Neuronal stem cell (in vitro differentiated cells): ENCODE measurements around the gene CHMP4A.

Source experiments
- DNase-seq: peaks from one replicate; pipeline ENCODE4 v3.0.0-alpha.2; 2013; ENCODE audit warnings: low spot score
- H2AFZ ChIP-seq: one replicate; pipeline ENCODE4 v1.6.1; 2013; ENCODE audit warnings: mild to moderate bottlenecking, low read length, inconsistent platforms
- H2AK5ac ChIP-seq: 2 replicates; pipeline ENCODE4 v1.6.1; 2013; ENCODE audit warnings: low read depth, mild to moderate bottlenecking, inconsistent platforms, low read length, moderate library complexity, mixed read lengths
- H2BK120ac ChIP-seq: 2 replicates; pipeline ENCODE4 v1.6.1; 2013; ENCODE audit warnings: low read depth, mild to moderate bottlenecking, inconsistent platforms, low read length, moderate library complexity, mixed read lengths
- H2BK12ac ChIP-seq: one replicate; pipeline ENCODE4 v1.6.1; 2013; ENCODE audit warnings: low read length, inconsistent platforms
- H2BK15ac ChIP-seq: 2 replicates; pipeline ENCODE4 v1.6.1; 2013; ENCODE audit warnings: mild to moderate bottlenecking, low read length, inconsistent platforms, mixed read lengths
- H2BK5ac ChIP-seq: one replicate; pipeline ENCODE4 v1.6.1; 2013; ENCODE audit warnings: inconsistent platforms, mild to moderate bottlenecking, low read length, moderate library complexity
- H3K14ac ChIP-seq: one replicate; pipeline ENCODE4 v1.6.1; 2013; ENCODE audit warnings: low read length, inconsistent platforms
- H3K18ac ChIP-seq: 2 replicates; pipeline ENCODE4 v1.6.1; 2013; ENCODE audit warnings: low read length, inconsistent platforms
- H3K23ac ChIP-seq: 2 replicates; pipeline ENCODE4 v1.6.1; 2013; ENCODE audit warnings: low read depth, mild to moderate bottlenecking, mixed read lengths, low read length, inconsistent platforms; ENCODE audit not compliant: poor library complexity
- H3K27ac ChIP-seq: replicated peaks from 3 replicates; pipeline ENCODE4 v1.5.1; 2013; ENCODE audit warnings: low read length, inconsistent platforms
- H3K27me3 ChIP-seq, 3 experiments: 2 replicates each; pipeline ENCODE4 v1.6.1; 2013; ENCODE audit warnings: low read length in 3 of 3, mild to moderate bottlenecking in 2 of 3, inconsistent platforms in 1 of 3, low read depth in 1 of 3, mixed read lengths in 1 of 3, moderate library complexity in 1 of 3; ENCODE audit not compliant: control insufficient read depth in 3 of 3, insufficient read depth in 3 of 3
- H3K36me3 ChIP-seq, 2 donors: replicated peaks in 1 of 2; 2 replicates each; pipeline ENCODE4 v1.6.1; 2013; ENCODE audit warnings: low read length in 2 of 2; ENCODE audit not compliant: control insufficient read depth in 2 of 2, insufficient read depth in 2 of 2
- H3K4ac ChIP-seq: 2 replicates; pipeline ENCODE4 v1.6.1; 2013; ENCODE audit warnings: inconsistent platforms, mild to moderate bottlenecking, low read length, moderate library complexity
- H3K4me1 ChIP-seq, 2 donors: 1 replicate in 1 of 2; 2 replicates in 1 of 2; pipeline ENCODE4 v1.6.1; 2013; ENCODE audit warnings: low read length in 2 of 2, low read depth in 1 of 2; ENCODE audit not compliant: control insufficient read depth in 2 of 2, insufficient read depth in 1 of 2
- H3K4me2 ChIP-seq: one replicate; pipeline ENCODE4 v1.6.1; 2013; ENCODE audit warnings: mild to moderate bottlenecking, low read length, inconsistent platforms; ENCODE audit not compliant: insufficient read depth, poor library complexity, severe bottlenecking
- H3K4me3 ChIP-seq, 2 donors: 2 replicates each; pipeline ENCODE4 v1.5.1; 2013; ENCODE audit warnings: low read length in 2 of 2, mild to moderate bottlenecking in 2 of 2, inconsistent platforms in 1 of 2, moderate library complexity in 1 of 2
- H3K79me1 ChIP-seq: one replicate; pipeline ENCODE4 v1.6.1; 2013; ENCODE audit warnings: low read depth, mild to moderate bottlenecking, inconsistent platforms, low read length, moderate library complexity
- H3K9ac ChIP-seq: one replicate; pipeline ENCODE4 v1.6.1; 2013; ENCODE audit warnings: mild to moderate bottlenecking, low read depth, low read length, inconsistent platforms; ENCODE audit not compliant: poor library complexity
- H3K9me3 ChIP-seq, 2 donors: replicated peaks in 1 of 2; 2 replicates each; pipeline versions ENCODE3 to v1.6.1; 2013; ENCODE audit warnings: low read length in 2 of 2, mild to moderate bottlenecking in 2 of 2, inconsistent platforms in 1 of 2, low read depth in 1 of 2, mixed read lengths in 1 of 2, moderate library complexity in 1 of 2; ENCODE audit not compliant: control insufficient read depth in 2 of 2, insufficient read depth in 1 of 2
- H4K8ac ChIP-seq: one replicate; pipeline ENCODE4 v1.6.1; 2013; ENCODE audit warnings: low read depth, mild to moderate bottlenecking, inconsistent platforms, low read length, moderate library complexity
- H4K91ac ChIP-seq: one replicate; pipeline ENCODE4 v1.6.1; 2013; ENCODE audit warnings: low read length, low read depth, mild to moderate bottlenecking, inconsistent platforms; ENCODE audit not compliant: poor library complexity
- WGBS, 2 donors: extraction: QIAGEN DNeasy Blood & Tissue Kit; methylation state at CpG; one replicate each; pipeline ENCODE4 v1.1.7; 2013; ENCODE audit warnings: missing lambda C conversion rate in 2 of 2, mixed read lengths in 1 of 2; ENCODE audit not compliant: insufficient read length in 2 of 2, insufficient replicate concordance in 1 of 2; ENCODE audit errors: extremely low coverage in 2 of 2; 5-methylcytosine and 5-hydroxymethylcytosine counted together

Gene CHMP4A

DNA sequence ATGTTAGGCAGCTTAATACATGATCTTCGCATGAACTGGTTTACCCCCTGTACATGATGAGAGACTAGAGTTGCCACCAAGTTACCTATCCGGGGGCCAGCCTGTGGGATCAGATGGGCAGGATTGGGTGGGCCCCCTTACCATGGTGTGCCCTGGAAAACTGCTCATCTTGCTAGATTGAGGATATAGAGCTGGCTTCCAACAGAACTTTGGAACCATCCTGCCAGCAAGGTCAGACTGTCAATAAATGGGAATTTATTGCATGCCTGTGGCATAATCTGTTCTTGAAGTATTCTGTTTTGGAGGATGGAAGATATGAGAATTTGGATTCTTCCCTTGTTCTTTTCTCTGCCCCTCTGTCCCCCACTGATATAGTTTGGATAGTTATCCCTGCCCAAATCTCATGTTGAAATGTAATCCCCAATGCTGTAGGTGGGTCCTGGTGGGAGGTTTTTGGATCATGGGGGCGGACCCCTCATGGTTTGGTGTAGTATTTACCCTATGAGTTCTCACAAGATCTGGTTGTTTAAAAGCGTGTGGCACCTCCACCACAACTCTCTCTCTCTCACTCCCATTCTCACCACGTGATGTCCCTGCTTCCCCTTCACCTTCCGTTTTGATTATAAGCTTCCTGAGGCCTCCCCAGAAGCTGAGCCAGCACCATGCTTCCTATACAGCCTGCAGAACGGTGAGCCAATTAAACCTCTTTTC lies 14.3 kb downstream of the CHMP4A start:
- Histone ChIP-seq H2BK5ac (no peak overlapping the region), H4K91ac (no peak overlapping the region), H3K36me3 (peaks cover 8 to 46% of the 10 kb centered on the region in 2 donors), H2AK5ac (no peak overlapping the region), H2AFZ (no peak overlapping the region), H2BK12ac (no peak overlapping the region), H3K4me1 (peaks cover 2 to 5% of the 10 kb centered on the region in 2 donors), H2BK15ac (no peak overlapping the region), H3K27me3 (peaks cover 0 to 2% (median 0%) of the 10 kb centered on the region in 3 experiments), H2BK120ac (no peak overlapping the region), H3K9ac (peak overlapping the region; percentile 72), H3K27ac (no peak overlapping the region), H4K8ac (no peak overlapping the region), H3K23ac (no peak overlapping the region), H3K79me1 (peaks cover 1% of the 10 kb centered on the region), H3K9me3 (peaks cover 3 to 7% of the 10 kb centered on the region in 2 donors), H3K4me3 (no peak overlapping the region), H3K18ac (no peak overlapping the region), H3K4ac (no peak overlapping the region), H3K14ac (no peak overlapping the region), H3K4me2 (no peak overlapping the region)
- WGBS, 2 donors = no CpG with 5 or more reads among the region's 7 CpGs
- no peak for DNase-seq

DNA sequence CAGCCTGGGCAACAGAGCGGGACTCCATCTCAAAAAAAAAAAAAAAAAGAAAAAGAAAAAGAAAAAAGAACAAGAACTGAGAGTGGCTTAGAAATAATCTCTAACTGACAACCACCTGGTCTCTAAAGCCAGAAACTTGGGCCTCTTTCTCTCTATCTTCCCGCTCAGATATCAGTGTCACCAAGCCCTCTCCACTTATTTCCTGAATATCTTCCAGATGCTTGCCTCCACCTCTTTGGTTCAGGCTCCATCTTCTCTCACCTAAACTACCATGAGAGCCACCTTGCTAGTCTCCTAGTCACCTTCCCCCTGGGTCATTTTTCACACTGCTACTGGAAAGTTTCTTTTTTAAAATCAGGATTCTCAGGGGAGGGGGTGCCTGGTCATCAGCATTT lies 16.2 kb downstream of the CHMP4A start:
- Histone ChIP-seq H2BK12ac (no peak overlapping the region), H3K4me1 (peaks cover 2 to 5% of the 10 kb centered on the region in 2 donors), H3K9ac (no peak overlapping the region), H3K79me1 (peaks cover 3% of the 10 kb centered on the region), H4K8ac (no peak overlapping the region), H2BK15ac (no peak overlapping the region), H3K27ac (no peak overlapping the region), H3K9me3 (peaks cover 3 to 7% of the 10 kb centered on the region in 2 donors), H2AFZ (no peak overlapping the region), H3K4ac (no peak overlapping the region), H3K36me3 (peaks cover 19 to 47% of the 10 kb centered on the region in 2 donors), H3K18ac (no peak overlapping the region), H3K4me2 (no peak overlapping the region), H3K4me3 (no peak overlapping the region), H2BK5ac (no peak overlapping the region), H3K27me3 (peaks cover 0 to 2% (median 0%) of the 10 kb centered on the region in 3 experiments), H2AK5ac (no peak overlapping the region), H3K23ac (no peak overlapping the region), H4K91ac (no peak overlapping the region), H2BK120ac (no peak overlapping the region), H3K14ac (no peak overlapping the region)
- DNase-seq = no peak
- no CpG with 5 or more reads among the region's 2 CpGs for WGBS, 2 donors

DNA sequence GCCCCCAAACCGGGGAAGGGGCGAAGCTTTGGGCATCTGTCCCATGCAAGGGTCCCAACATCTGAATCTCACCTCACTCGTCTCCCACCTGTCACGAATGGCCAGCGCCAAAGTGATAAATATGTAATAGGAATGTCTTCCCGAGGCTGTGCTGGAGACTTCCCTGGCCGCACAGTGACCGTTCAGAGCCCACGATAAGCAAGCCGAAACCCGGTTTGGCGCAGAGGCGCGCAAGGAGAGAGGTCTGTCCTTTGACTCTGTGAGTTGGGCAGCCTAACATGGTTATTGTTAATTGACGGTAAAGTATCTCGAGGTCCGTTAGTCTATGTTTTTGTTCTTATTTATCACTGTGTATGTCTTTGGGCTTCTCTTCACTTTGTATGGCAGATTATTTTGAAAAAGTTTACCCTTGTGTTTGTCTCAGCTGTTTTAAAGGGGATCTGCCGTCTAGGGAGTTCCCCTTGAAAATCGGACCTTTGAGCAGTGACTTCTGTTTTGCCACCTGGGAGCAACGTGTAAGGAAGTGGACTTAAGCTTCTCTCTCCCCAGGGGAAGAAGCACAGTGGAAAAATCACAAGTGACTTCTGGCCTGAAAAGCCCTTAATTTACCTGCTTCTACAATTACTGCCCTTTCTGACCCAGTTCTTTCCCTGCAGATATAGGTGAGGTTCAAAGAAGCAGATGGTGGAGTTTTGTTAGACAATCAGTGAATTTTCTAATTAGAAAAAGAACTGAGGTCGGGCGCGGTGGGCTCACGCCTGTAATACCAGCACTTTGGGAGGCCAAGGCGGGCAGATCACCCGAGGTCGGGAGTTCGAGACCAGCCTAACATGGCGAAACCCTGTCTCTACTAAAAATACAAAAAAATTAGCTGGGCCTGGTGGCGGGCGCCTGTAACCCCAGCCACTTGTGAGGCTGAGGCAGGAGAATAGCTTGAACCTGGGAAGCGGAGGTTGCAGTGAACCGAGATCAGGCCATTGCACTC lies 16.9 kb downstream of the CHMP4A start:
- Histone ChIP-seq H3K9me3 (peaks cover 0 to 3% of the 10 kb centered on the region in 2 donors), H2BK120ac (peak overlapping the region; percentile 76), H4K8ac (no peak overlapping the region), H3K4ac (no peak overlapping the region), H3K14ac (no peak overlapping the region), H2BK12ac (no peak overlapping the region), H3K9ac (peak overlapping the region; percentile 93), H2BK15ac (no peak overlapping the region), H3K4me1 (peaks cover 2 to 5% of the 10 kb centered on the region in 2 donors), H3K4me3 (peak overlapping the region; percentile 53 to 92), H3K27ac (peak overlapping the region; percentile 97), H4K91ac (no peak overlapping the region), H3K18ac (no peak overlapping the region), H3K36me3 (peaks cover 19 to 48% of the 10 kb centered on the region in 2 donors), H2AFZ (peak overlapping the region; percentile 99), H2AK5ac (peak overlapping the region; percentile 20), H3K23ac (peak overlapping the region; percentile 93), H2BK5ac (no peak overlapping the region), H3K27me3 (peaks cover 0 to 2% (median 0%) of the 10 kb centered on the region in 3 experiments), H3K79me1 (peaks cover 3% of the 10 kb centered on the region), H3K4me2 (peak overlapping the region; percentile 96)
- WGBS, 2 donors = no CpG with 5 or more reads among the region's 33 CpGs
- no peak for DNase-seq
